NCI-H460 (cell line): ENCODE data around the gene FAF1. TPM values are rescaled to one million over a fixed set of nuclear protein-coding genes. Genes with fewer than 3 reads are reported as not detected.

Source experiments
- DNase-seq: peaks from one replicate; pipeline ENCODE4 v3.0.0-alpha.2; 2016; ENCODE audit warnings: low read depth; ENCODE audit errors: extremely low read depth
- small RNA-seq, 2 experiments: library from RNA; depleted of rRNA; stranded (forward); fragments of <200 nt; gene quantifications; one replicate each; pipeline ENCODE3, GENCODE V24; 2014
- total RNA-seq: library from RNA; depleted of rRNA; stranded (reverse); fragments of >200 nt; shearing (Covaris generic); gene quantifications from 2 replicates; pipeline ENCODE4 v1.2.3, GENCODE V29; 2014; rRNA removed

FAF1 gene
- total RNA-seq, 1 experiment from 2014 or later, result 65.7 TPM

- DNase-seq, result no peak
Measured at GRCh38 chr1:50393522-50394120, 566.4 kb downstream of the FAF1 start.

Small RNA genes within 50 kb of the gene (small RNA-seq; reads per million reads assigned to genes)
- gene RNU6-1026P, result 0 reads per million in 2 experiments

Other genes starting within 250 kb of the FAF1 start
- gene CDKN2C, start 10.0 kb upstream of the FAF1 start, total RNA-seq, result 6.7 and 8.5 TPM in 2 replicates
- not detected in 2 replicates for gene C1orf185, start 142.0 kb upstream of the FAF1 start, total RNA-seq